Calu3 (cell line): ENCODE measurements around the gene TGFBRAP1. TPM values are rescaled to one million over a fixed set of nuclear protein-coding genes. Genes with fewer than 3 reads are reported as not detected.

Experiments
- BruUV-seq: library from RNA; stranded (reverse); fragments of 400-500 nt; replicated peaks from 2 replicates; lab custom pipeline; 2021; lab: Mats Ljungman, UMichigan
- CTCF ChIA-PET: fragments of 300-600 bp; sonication (Branson Sonifier 250); formaldehyde crosslinking; loops from one replicate; lab custom pipeline; 2022; ENCODE audit warnings: antibody characterized with exemption; lab: Charles Lee
- DNase-seq: peaks from one replicate; pipeline ENCODE4 v3.0.0; 2022
- H3K27ac Mint-ChIP-seq: one replicate; pipeline ENCODE4 v1.8.0; 2022; ENCODE audit warnings: mixed read lengths; ENCODE audit not compliant: unreplicated experiment
- H3K27me3 Mint-ChIP-seq: one replicate; pipeline ENCODE4 v1.8.0; 2022; ENCODE audit warnings: mixed read lengths; ENCODE audit not compliant: unreplicated experiment
- H3K36me3 Mint-ChIP-seq: one replicate; pipeline ENCODE4 v1.8.0; 2022; ENCODE audit warnings: mild to moderate bottlenecking, moderate library complexity, mixed read lengths; ENCODE audit not compliant: insufficient read depth, unreplicated experiment
- H3K4me1 Mint-ChIP-seq: one replicate; pipeline ENCODE4 v1.8.0; 2022; ENCODE audit warnings: mild to moderate bottlenecking, low read depth, mixed read lengths; ENCODE audit not compliant: unreplicated experiment
- H3K4me3 Mint-ChIP-seq: one replicate; pipeline ENCODE4 v1.8.0; 2022; ENCODE audit warnings: mild to moderate bottlenecking, low read depth, moderate library complexity, mixed read lengths; ENCODE audit not compliant: unreplicated experiment
- H3K9me3 Mint-ChIP-seq: one replicate; pipeline ENCODE4 v1.8.0; 2022; ENCODE audit warnings: low read depth, mixed read lengths; ENCODE audit not compliant: unreplicated experiment
- CTCF ChIP-seq: fragments of 200-600 bp; IDR thresholded peaks from one replicate; pipeline ENCODE4 v1.8.0; 2022; ENCODE audit warnings: antibody characterized with exemption; ENCODE audit not compliant: unreplicated experiment
- intact Hi-C: fragments of 100-400 bp; cut with micrococcal nuclease; formaldehyde crosslinking; loops from one replicate; pipeline ENCODE4 v1.10.0; 2022; ENCODE audit not compliant: unreplicated experiment
- total RNA-seq: library from RNA; stranded (reverse); gene quantifications from 2 replicates; pipeline ENCODE4 v1.2.3, GENCODE V29; 2022

The TGFBRAP1 gene
- total RNA-seq, 1 experiment from 2014 or later = 24.3 TPM

- BruUV-seq = no TSS peak
- no peaks in the 10 kb centered on the region for H3K9me3 Mint-ChIP-seq
- CTCF ChIA-PET = interaction anchor here (0.8 to 1.0 kb wide), 2 partner anchors 148 to 151 kb away, joined by 3 read pairs; no protein-coding TSS in a partner anchor
- peak overlapping the region; percentile 48 for H3K27ac Mint-ChIP-seq
- H3K4me3 Mint-ChIP-seq = no peak overlapping the region
- no peaks in the 10 kb centered on the region for H3K27me3 Mint-ChIP-seq
- TF ChIP-seq CTCF = peak; percentile 70
- DNase-seq = peak; percentile 84
- intact Hi-C loops = loop anchor here (1.0 kb wide), 1 partner anchor 151 kb away; no protein-coding TSS in a partner anchor
- H3K4me1 Mint-ChIP-seq = peaks cover 26% of the 10 kb centered on the region
- H3K36me3 Mint-ChIP-seq = peaks cover 79% of the 10 kb centered on the region
Measured at GRCh38 chr2:105369777-105370690, 40.5 kb upstream of the TGFBRAP1 start.

GRCh38 chr2:105368759-105369408 lies 39.3 kb upstream of the TGFBRAP1 start:
- H3K9me3 Mint-ChIP-seq = no peaks in the 10 kb centered on the region
- BruUV-seq = no TSS peak
- H3K36me3 Mint-ChIP-seq = peaks cover 82% of the 10 kb centered on the region
- CTCF ChIA-PET = interaction anchor here (0.6 to 1.0 kb wide), 2 partner anchors 32 to 152 kb away, joined by 3 read pairs; no protein-coding TSS in a partner anchor
- no peak overlapping the region for H3K27ac Mint-ChIP-seq
- H3K27me3 Mint-ChIP-seq = no peaks in the 10 kb centered on the region
- peaks cover 22% of the 10 kb centered on the region for H3K4me1 Mint-ChIP-seq
- intact Hi-C loops = no loop called here
- no peak overlapping the region for H3K4me3 Mint-ChIP-seq
- no peak for DNase-seq
- no peak for TF ChIP-seq CTCF

GRCh38 chr2:105365206-105365605 lies 35.7 kb upstream of the TGFBRAP1 start:
- no peak for DNase-seq
- CTCF ChIA-PET = interaction anchor here (0.6 kb wide), 1 partner anchor 85 kb away, joined by 4 read pairs; no protein-coding TSS in a partner anchor
- no TSS peak for BruUV-seq
- intact Hi-C loops = no loop called here
- peaks cover 85% of the 10 kb centered on the region for H3K36me3 Mint-ChIP-seq
- no peak for TF ChIP-seq CTCF
- H3K9me3 Mint-ChIP-seq = no peaks in the 10 kb centered on the region
- H3K4me3 Mint-ChIP-seq = no peak overlapping the region
- peaks cover 9% of the 10 kb centered on the region for H3K4me1 Mint-ChIP-seq
- no peak overlapping the region for H3K27ac Mint-ChIP-seq
- no peaks in the 10 kb centered on the region for H3K27me3 Mint-ChIP-seq

DNA sequence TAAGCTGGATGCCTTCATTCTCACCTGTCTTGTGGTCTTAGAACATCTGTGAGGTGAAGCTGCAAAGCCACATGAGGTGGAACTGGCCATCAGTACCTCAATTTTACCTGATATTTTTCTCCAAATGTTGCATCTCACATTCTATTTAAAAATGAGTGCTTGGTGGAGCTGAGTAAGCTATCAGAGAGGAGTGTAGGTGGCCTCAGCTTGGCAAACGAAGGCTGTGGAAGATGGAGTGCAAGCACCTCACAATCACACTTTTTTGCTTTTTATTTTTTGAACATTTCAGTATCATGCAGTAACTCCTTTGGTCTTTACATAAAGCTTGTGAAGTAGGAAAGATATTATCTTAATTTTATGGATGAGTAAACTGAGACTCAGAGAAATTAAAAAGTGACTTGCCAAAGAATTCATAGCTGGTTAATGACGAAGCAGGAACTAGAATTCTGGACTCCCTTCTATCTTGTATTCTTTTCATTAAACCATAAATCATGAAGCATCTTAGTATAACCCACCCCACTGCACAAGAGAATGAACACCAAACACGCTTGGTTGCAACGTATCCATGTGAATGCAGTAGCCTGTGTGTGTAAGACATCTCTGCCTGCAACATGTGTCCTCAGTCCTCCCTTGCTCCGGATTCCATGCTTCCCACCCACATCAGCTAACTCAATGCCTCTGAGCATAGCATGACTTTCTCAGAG lies 35.1 kb upstream of the TGFBRAP1 start:
- BruUV-seq = no TSS peak
- Mint-ChIP-seq H3K36me3 (peaks cover 85% of the 10 kb centered on the region), H3K27ac (no peak overlapping the region), H3K4me3 (no peak overlapping the region), H3K4me1 (peaks cover 3% of the 10 kb centered on the region), H3K27me3 (no peaks in the 10 kb centered on the region), H3K9me3 (no peaks in the 10 kb centered on the region)
- CTCF ChIA-PET = interaction anchor here (0.6 kb wide), 1 partner anchor 86 kb away, joined by 4 read pairs; no protein-coding TSS in a partner anchor
- intact Hi-C loops = no loop called here
- TF ChIP-seq CTCF = no peak
- no peak for DNase-seq
